ENCODE data around the gene GOPC. TPM values are rescaled to one million over a fixed set of nuclear protein-coding genes. Genes with fewer than 3 reads are reported as not detected.
A peak's percentile ranks its signal among the peaks of the same experiment; 100 is the strongest.

Gene GOPC
- total and polyA plus RNA-seq, 3 donors from 2014 or later: 26.6 to 29.9 (median 28.8) TPM

DNA sequence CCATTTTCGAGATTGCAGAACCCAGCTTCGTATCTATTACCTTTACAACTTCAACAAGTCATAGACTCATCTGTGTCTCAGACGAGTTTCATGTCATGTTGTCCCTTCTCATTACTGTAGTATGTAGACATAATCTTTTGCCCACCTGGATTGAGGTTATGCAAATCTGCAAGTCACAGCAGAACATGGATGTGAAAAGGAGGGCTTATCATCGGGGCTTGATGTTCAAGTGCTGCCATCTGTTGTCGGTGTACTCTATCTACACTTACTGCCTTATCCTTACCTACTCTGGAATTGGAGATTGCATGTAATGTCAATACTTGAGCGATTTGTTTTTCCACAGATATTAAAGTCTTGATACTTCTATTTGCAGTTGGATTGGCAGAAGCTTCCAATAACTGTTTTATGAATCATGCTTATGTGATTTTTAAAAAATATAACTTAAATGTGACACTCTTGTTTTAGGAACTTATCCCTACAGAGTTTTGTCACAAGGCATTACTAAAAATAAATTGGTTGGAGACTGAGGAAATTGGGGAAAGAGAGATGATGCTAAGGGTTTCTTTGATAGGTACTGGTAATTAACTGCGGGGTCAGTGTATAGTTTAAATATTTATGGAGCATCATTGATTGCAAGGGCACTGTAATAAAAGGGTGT is 3.0 kb upstream of the GOPC start:
- WGBS, 2 donors: 41 to 53% methylated on average over 7 of the region's 7 CpGs
- H3K27me3 ChIP-seq: no peaks in the 10 kb centered on the region
- no peak overlapping the region for H3K4me3 ChIP-seq
- H3K27ac ChIP-seq: no peak overlapping the region
- no peak for TF ChIP-seq POLR2A (IDR thresholded peaks at IDR 0.05)
- TF ChIP-seq, protein P1, sequence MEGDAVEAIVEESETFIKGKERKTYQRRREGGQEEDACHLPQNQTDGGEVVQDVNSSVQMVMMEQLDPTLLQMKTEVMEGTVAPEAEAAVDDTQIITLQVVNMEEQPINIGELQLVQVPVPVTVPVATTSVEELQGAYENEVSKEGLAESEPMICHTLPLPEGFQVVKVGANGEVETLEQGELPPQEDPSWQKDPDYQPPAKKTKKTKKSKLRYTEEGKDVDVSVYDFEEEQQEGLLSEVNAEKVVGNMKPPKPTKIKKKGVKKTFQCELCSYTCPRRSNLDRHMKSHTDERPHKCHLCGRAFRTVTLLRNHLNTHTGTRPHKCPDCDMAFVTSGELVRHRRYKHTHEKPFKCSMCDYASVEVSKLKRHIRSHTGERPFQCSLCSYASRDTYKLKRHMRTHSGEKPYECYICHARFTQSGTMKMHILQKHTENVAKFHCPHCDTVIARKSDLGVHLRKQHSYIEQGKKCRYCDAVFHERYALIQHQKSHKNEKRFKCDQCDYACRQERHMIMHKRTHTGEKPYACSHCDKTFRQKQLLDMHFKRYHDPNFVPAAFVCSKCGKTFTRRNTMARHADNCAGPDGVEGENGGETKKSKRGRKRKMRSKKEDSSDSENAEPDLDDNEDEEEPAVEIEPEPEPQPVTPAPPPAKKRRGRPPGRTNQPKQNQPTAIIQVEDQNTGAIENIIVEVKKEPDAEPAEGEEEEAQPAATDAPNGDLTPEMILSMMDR (IDR thresholded peaks at IDR 0.05): peak in 2 of 3 experiments; percentile 50 to 55
- DNase-seq: peak; percentile 52
- peaks cover 7% of the 10 kb centered on the region for H3K4me1 ChIP-seq
- H3K9me3 ChIP-seq: no peaks in the 10 kb centered on the region
- intact Hi-C loops (cut with DNase I; ENCODE audit: low total_unique reads): loop anchor here (10.0 kb wide), 1 partner anchor 70 kb away; the partner anchor contains the start of gene NUS1
- H3K36me3 ChIP-seq (ENCODE audit: low read depth, missing control alignments): no peaks in the 10 kb centered on the region

DNA sequence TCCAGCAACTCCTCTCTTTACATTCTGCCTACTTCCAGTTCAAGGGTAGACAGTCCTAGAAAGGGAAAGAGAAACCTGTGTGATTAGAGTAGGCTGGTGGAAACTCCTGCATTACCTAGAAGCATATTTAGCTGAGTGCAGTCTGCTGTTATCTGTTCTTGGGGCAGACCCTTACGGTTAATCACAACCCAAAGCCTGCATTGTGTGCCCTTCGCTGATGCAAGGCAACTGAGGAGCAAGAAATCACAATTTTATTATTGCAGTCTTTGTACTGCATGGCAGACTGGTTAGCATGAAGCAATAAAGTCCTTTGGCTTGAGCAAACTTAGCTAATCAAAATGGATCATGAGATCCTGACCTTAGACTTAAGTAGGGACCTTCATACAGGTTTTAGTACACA is 1.5 kb upstream of the GOPC start:
- TF ChIP-seq, protein P1 (IDR thresholded peaks at IDR 0.05): no peak
- TF ChIP-seq POLR2A (IDR thresholded peaks at IDR 0.05): no peak
- Histone ChIP-seq H3K36me3 (ENCODE audit: low read depth, missing control alignments) (no peaks in the 10 kb centered on the region), H3K4me1 (peaks cover 7% of the 10 kb centered on the region), H3K27ac (no peak overlapping the region), H3K27me3 (no peaks in the 10 kb centered on the region), H3K9me3 (no peaks in the 10 kb centered on the region), H3K4me3 (no peak overlapping the region)
- no peak for DNase-seq
- intact Hi-C loops (cut with DNase I; ENCODE audit: low total_unique reads): loop anchor here (10.0 kb wide), 1 partner anchor 71 kb away; the partner anchor contains the start of gene NUS1
- WGBS, 2 donors: 59 to 75% methylated on average over 2 of the region's 2 CpGs

DNA sequence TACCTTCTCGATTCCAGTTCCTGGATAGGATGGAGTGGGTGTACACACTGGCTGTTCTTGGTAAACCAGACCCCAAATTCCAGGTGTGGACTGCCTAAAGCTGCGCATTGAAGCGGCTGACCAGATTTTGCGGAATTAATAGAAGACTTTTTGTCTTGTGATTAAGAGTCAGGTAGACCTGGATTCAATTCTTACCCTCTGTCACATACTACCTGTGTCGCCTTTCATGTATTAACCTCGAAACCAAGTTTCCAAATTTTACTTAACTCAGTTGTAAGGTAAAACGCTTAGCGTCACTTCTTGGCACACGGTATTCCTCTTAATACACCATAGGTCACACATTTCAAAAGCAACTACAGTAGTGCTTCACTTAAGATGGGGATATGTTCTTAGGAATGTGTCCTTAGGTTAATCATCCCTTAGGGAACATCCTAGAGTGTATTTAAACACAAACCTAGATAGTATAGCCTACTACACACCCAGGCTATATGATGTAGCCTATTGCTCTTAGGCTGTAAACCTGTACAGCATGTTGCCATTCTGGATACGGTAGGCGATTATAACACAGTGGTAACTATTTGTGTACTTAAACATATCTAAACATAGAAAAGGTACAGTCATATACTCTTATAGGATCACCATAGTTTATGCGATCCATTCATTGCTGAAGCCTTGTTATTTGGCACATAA is 733 bp upstream of the GOPC start:
- Histone ChIP-seq H3K36me3 (ENCODE audit: low read depth, missing control alignments) (no peaks in the 10 kb centered on the region), H3K4me3 (peak overlapping the region; percentile 85 to 91), H3K27me3 (no peaks in the 10 kb centered on the region), H3K27ac (peak overlapping the region; percentile 87 to 96), H3K9me3 (no peaks in the 10 kb centered on the region), H3K4me1 (peaks cover 7% of the 10 kb centered on the region)
- WGBS, 2 donors: 39 to 47% methylated on average over 12 of the region's 12 CpGs
- intact Hi-C loops (cut with DNase I; ENCODE audit: low total_unique reads): loop anchor here (10.0 kb wide), 1 partner anchor 72 kb away; the partner anchor contains the start of gene NUS1
- TF ChIP-seq POLR2A (IDR thresholded peaks at IDR 0.05): no peak
- TF ChIP-seq, protein P1 (IDR thresholded peaks at IDR 0.05): no peak
- no peak for DNase-seq

DNA sequence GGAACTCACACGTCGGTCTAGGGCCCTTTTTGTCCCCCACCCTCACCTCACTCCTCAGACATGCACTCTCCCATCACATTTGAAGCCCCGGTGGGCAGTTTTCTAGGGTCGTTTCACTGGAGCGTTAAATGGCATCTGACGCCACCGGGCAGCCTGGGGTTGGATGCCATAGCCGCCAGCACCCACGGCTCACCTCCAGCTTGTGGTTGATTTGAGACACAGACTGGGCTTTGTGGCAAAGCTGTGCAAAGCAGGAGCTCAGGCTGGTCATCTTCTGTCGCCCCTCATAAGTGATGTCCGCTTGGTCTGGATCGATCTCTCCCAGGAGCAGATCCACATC is 530 bp downstream of the GOPC start:
- WGBS, 2 donors: 0 to 1% methylated on average over 12 of the region's 12 CpGs
- Histone ChIP-seq H3K27ac (peak overlapping the region; percentile 87 to 96), H3K9me3 (no peaks in the 10 kb centered on the region), H3K4me3 (peak overlapping the region; percentile 85 to 91), H3K4me1 (peaks cover 7% of the 10 kb centered on the region), H3K27me3 (no peaks in the 10 kb centered on the region), H3K36me3 (ENCODE audit: low read depth, missing control alignments) (no peaks in the 10 kb centered on the region)
- TF ChIP-seq POLR2A (IDR thresholded peaks at IDR 0.05): no peak
- TF ChIP-seq, protein P1 (IDR thresholded peaks at IDR 0.05): no peak
- DNase-seq: peak; percentile 32
- intact Hi-C loops (cut with DNase I; ENCODE audit: low total_unique reads): loop anchor here (10.0 kb wide), 1 partner anchor 73 kb away; the partner anchor contains the start of gene NUS1
